Keratinocyte (primary cell): ENCODE results near the gene DPYD. TPM values are rescaled to one million over a fixed set of nuclear protein-coding genes. Genes with fewer than 3 reads are reported as not detected.

Experiments used
- DNase-seq: peaks from one replicate; pipeline ENCODE4 v3.0.0-alpha.2; 2011; ENCODE audit warnings: low read depth, missing footprints, low spot score
- FAIRE-seq: peaks from 2 replicates; lab custom pipeline; 2011; peaks lifted over from hg19 to GRCh38; lab: Jason Lieb, UNC
- H2AFZ ChIP-seq: 2 replicates; pipeline ENCODE4 v1.6.0; 2012; ENCODE audit warnings: low read length, control low read depth, inconsistent platforms; ENCODE audit not compliant: control insufficient read depth
- H3K27ac ChIP-seq: 2 replicates; pipeline ENCODE4 v1.5.1; 2011; ENCODE audit warnings: low read length; ENCODE audit not compliant: control insufficient read depth, insufficient read depth
- H3K27me3 ChIP-seq: 3 replicates; pipeline ENCODE4 v1.6.0; 2011; ENCODE audit warnings: low read length; ENCODE audit not compliant: control insufficient read depth, insufficient read depth; ENCODE audit errors: extremely low read depth
- H3K36me3 ChIP-seq, 2 experiments: 2 replicates in 1 of 2; 3 replicates in 1 of 2; pipeline ENCODE4 v1.5.1; 2011; ENCODE audit warnings: low read length in 2 of 2, mild to moderate bottlenecking in 1 of 2; ENCODE audit not compliant: control insufficient read depth in 2 of 2, insufficient read depth in 2 of 2; ENCODE audit errors: extremely low read depth in 1 of 2
- H3K4me1 ChIP-seq: 3 replicates; pipeline ENCODE4 v1.5.1; 2011; ENCODE audit warnings: low read length; ENCODE audit not compliant: control insufficient read depth, insufficient read depth; ENCODE audit errors: extremely low read depth
- H3K4me2 ChIP-seq: 3 replicates; pipeline ENCODE4 v1.6.0; 2011; ENCODE audit warnings: low read depth, low read length; ENCODE audit not compliant: control insufficient read depth, insufficient read depth; ENCODE audit errors: extremely low read depth
- H3K4me3 ChIP-seq, 3 experiments: fragments of 200-600 bp in 1 of 3; sonication (generic) in 1 of 3; 2 replicates in 2 of 3; 3 replicates in 1 of 3; pipeline ENCODE4 v1.5.1; 2011 to 2016; ENCODE audit warnings: low read length in 3 of 3, mild to moderate bottlenecking in 3 of 3, control low read depth in 2 of 3, inconsistent platforms in 1 of 3, low read depth in 1 of 3, mixed read lengths in 1 of 3, mixed run types in 1 of 3, moderate library complexity in 1 of 3; ENCODE audit not compliant: control insufficient read depth in 2 of 3, insufficient read depth in 2 of 3; ENCODE audit errors: extremely low read depth in 1 of 3
- H3K79me2 ChIP-seq: 2 replicates; pipeline ENCODE4 v1.6.0; 2012; ENCODE audit warnings: low read length; ENCODE audit not compliant: control insufficient read depth, insufficient read depth
- H3K9ac ChIP-seq: 3 replicates; pipeline ENCODE4 v1.6.0; 2011; ENCODE audit warnings: low read length; ENCODE audit not compliant: control insufficient read depth, insufficient read depth; ENCODE audit errors: extremely low read depth
- H3K9me1 ChIP-seq: 3 replicates; pipeline ENCODE4 v1.6.0; 2011; ENCODE audit warnings: low read length; ENCODE audit not compliant: control insufficient read depth, insufficient read depth; ENCODE audit errors: extremely low read depth
- H3K9me3 ChIP-seq: 2 replicates; pipeline ENCODE4 v1.5.1; 2012; ENCODE audit warnings: low read depth, low read length; ENCODE audit not compliant: control insufficient read depth
- H4K20me1 ChIP-seq: 3 replicates; pipeline ENCODE4 v1.6.0; 2011; ENCODE audit warnings: low read length; ENCODE audit not compliant: control insufficient read depth, insufficient read depth; ENCODE audit errors: extremely low read depth
- CTCF ChIP-seq, 3 experiments: IDR thresholded peaks in 1 of 3; conservative IDR thresholded peaks in 1 of 3; optimal IDR thresholded peaks in 1 of 3; 2 replicates in 2 of 3; 3 replicates in 1 of 3; pipeline versions ENCODE3 to v1.5.1; 2011; ENCODE audit warnings: low read length in 3 of 3, mild to moderate bottlenecking in 3 of 3, moderate library complexity in 2 of 3, control low read depth in 1 of 3, inconsistent platforms in 1 of 3; ENCODE audit not compliant: insufficient read depth in 2 of 3; ENCODE audit errors: extremely low read depth in 1 of 3
- EZH2 ChIP-seq: IDR thresholded peaks from one replicate; pipeline ENCODE4 v1.6.1; 2012; ENCODE audit warnings: inconsistent platforms, mild to moderate bottlenecking, low read length, moderate library complexity
- dilution Hi-C: fragments of 300-500 bp; cut with MboI; formaldehyde crosslinking; loops from one replicate; pipeline ENCODE4 v1.7.0; 2020; ENCODE audit warnings: low sequenced_read_pairs; ENCODE audit not compliant: extremely low pct_ligation_motif_present
- polyA plus RNA-seq, 5 experiments: library from polyadenylated mRNA; depleted of rRNA in 3 of 5; stranded (reverse) in 3 of 5; stranded (forward) in 1 of 5; unstranded in 1 of 5; fragments of >200 nt; gene quantifications; 1 replicate in 1 of 5; 2 replicates in 3 of 5; 3 replicates in 1 of 5; pipeline versions ENCODE4 v1.2.1 to v1.2.3, GENCODE V29; 2011 to 2012; ENCODE audit warnings: missing spikeins in 2 of 5, low read depth in 1 of 5, low replicate concordance in 1 of 5

The DPYD gene
- polyA plus RNA-seq, 1 donor (not counting 4 experiments of a cell fraction or from before 2014, with no cell fraction given), result 1.9 TPM

- H3K4me3 ChIP-seq, result no peak overlapping the region
- no peaks in the 10 kb centered on the region for H4K20me1 ChIP-seq
- H3K36me3 ChIP-seq, result no peaks in the 10 kb centered on the region
- no peak overlapping the region for H3K27ac ChIP-seq
- no peak overlapping the region for H2AFZ ChIP-seq
- no peaks in the 10 kb centered on the region for H3K9me3 ChIP-seq
- H3K4me2 ChIP-seq, result peak overlapping the region; percentile 31
- no peaks in the 10 kb centered on the region for H3K27me3 ChIP-seq
- FAIRE-seq (no peak), DNase-seq (no peak)
- dilution Hi-C loops, result no loop called here
- no peak for TF ChIP-seq CTCF (optimal IDR thresholded peaks at IDR 0.05 in 1 of 3, IDR thresholded peaks at IDR 0.05 in 1 of 3, conservative IDR thresholded peaks at IDR 0.05 in 1 of 3; ENCODE audit: extremely low read depth in 1 of 3, insufficient read depth in 2 of 3, low read length in 3 of 3)
- TF ChIP-seq EZH2, result no peak
- no peaks in the 10 kb centered on the region for H3K79me2 ChIP-seq
- H3K4me1 ChIP-seq, result peaks cover 24% of the 10 kb centered on the region
- H3K9me1 ChIP-seq, result no peaks in the 10 kb centered on the region
- H3K9ac ChIP-seq, result no peak overlapping the region
These were observed 21.6 kb upstream of the DPYD start for GRCh38 chr1:97942161-97943123.

DNA sequence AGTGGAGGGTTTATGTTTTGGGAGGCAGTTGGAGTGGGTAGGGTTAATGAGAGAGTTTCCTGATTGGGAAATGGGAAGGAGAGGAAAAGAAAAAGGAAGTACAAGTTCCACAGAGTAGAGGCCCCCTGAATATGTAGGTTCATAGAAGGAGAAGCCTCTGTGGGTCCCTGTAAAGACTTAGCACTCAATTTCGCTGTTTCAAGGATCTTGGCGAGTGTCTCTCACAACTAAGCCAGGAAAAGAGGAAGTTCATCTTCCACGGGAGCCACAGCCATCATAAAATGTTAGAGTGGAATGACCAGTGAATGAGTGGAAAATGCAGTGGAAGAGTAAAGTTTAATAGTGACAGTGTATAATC, 17.4 kb upstream of the DPYD start:
- no peak for TF ChIP-seq CTCF (optimal IDR thresholded peaks at IDR 0.05 in 1 of 3, IDR thresholded peaks at IDR 0.05 in 1 of 3, conservative IDR thresholded peaks at IDR 0.05 in 1 of 3; ENCODE audit: extremely low read depth in 1 of 3, insufficient read depth in 2 of 3, low read length in 3 of 3)
- no peak for TF ChIP-seq EZH2
- dilution Hi-C loops, result no loop called here
- Histone ChIP-seq H3K4me3 (peak overlapping the region in 1 of 3 experiments; percentile 24), H3K9me1 (no peaks in the 10 kb centered on the region), H3K4me2 (peak overlapping the region; percentile 64), H3K79me2 (no peaks in the 10 kb centered on the region), H4K20me1 (no peaks in the 10 kb centered on the region), H3K9me3 (no peaks in the 10 kb centered on the region), H3K4me1 (peaks cover 28% of the 10 kb centered on the region), H3K27ac (peak overlapping the region; percentile 32), H3K9ac (no peak overlapping the region), H3K36me3 (no peaks in the 10 kb centered on the region), H3K27me3 (no peaks in the 10 kb centered on the region), H2AFZ (peak overlapping the region; percentile 36)
- FAIRE-seq (peak; percentile 26), DNase-seq (no peak)
